ENCODE results near the gene SYCP2L.

DNA sequence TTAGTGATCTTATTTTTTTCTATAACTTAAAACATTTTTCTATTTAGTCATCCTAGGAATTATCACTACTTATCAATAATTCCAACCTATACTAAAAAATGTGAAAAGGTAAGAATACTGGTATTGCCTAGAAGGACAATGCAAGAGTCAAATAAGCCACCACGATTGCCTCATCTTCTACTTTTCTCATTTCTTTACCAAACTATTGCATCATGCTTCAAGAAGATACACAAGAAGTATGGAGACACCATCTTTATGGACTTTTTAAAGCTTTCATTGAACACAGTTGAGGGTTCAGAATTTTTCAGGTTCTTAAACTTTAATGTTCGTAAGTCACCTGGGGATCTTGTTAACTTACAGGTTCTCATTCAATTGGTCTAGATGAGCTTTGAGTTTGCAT is 131.4 kb downstream of the SYCP2L start:
- no peak for TF ChIP-seq SMC3 (IDR thresholded peaks at IDR 0.05; ENCODE audit: borderline replicate concordance, low read length)
- TF ChIP-seq, protein P1, sequence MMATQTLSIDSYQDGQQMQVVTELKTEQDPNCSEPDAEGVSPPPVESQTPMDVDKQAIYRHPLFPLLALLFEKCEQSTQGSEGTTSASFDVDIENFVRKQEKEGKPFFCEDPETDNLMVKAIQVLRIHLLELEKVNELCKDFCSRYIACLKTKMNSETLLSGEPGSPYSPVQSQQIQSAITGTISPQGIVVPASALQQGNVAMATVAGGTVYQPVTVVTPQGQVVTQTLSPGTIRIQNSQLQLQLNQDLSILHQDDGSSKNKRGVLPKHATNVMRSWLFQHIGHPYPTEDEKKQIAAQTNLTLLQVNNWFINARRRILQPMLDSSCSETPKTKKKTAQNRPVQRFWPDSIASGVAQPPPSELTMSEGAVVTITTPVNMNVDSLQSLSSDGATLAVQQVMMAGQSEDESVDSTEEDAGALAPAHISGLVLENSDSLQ (IDR thresholded peaks at IDR 0.05) = no peak
- TF ChIP-seq SRF (IDR thresholded peaks at IDR 0.05; ENCODE audit: low read depth in 2 of 2, low read length in 2 of 2) = no peak
- no peak for TF ChIP-seq CEBPB (IDR thresholded peaks at IDR 0.05; ENCODE audit: borderline replicate concordance in 1 of 2, low read depth in 2 of 2, low read length in 2 of 2)
- TF ChIP-seq POLR2AphosphoS5 (IDR thresholded peaks at IDR 0.05; ENCODE audit: low read length) = no peak
- TF ChIP-seq, protein P2, sequence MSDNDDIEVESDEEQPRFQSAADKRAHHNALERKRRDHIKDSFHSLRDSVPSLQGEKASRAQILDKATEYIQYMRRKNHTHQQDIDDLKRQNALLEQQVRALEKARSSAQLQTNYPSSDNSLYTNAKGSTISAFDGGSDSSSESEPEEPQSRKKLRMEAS (IDR thresholded peaks at IDR 0.05; ENCODE audit: low read depth, low read length) = no peak
- TF ChIP-seq ZNF207 (IDR thresholded peaks at IDR 0.05; ENCODE audit: borderline replicate concordance) = no peak
- TF ChIP-seq JUND (IDR thresholded peaks at IDR 0.05; ENCODE audit: low read depth, low read length) = no peak
- no peak for TF ChIP-seq RFX5 (IDR thresholded peaks at IDR 0.05; ENCODE audit: low read depth, low read length)
- TF ChIP-seq, protein P3, sequence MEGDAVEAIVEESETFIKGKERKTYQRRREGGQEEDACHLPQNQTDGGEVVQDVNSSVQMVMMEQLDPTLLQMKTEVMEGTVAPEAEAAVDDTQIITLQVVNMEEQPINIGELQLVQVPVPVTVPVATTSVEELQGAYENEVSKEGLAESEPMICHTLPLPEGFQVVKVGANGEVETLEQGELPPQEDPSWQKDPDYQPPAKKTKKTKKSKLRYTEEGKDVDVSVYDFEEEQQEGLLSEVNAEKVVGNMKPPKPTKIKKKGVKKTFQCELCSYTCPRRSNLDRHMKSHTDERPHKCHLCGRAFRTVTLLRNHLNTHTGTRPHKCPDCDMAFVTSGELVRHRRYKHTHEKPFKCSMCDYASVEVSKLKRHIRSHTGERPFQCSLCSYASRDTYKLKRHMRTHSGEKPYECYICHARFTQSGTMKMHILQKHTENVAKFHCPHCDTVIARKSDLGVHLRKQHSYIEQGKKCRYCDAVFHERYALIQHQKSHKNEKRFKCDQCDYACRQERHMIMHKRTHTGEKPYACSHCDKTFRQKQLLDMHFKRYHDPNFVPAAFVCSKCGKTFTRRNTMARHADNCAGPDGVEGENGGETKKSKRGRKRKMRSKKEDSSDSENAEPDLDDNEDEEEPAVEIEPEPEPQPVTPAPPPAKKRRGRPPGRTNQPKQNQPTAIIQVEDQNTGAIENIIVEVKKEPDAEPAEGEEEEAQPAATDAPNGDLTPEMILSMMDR (IDR thresholded peaks at IDR 0.05 in 2 of 3, conservative IDR thresholded peaks at IDR 0.05 in 1 of 3; ENCODE audit: control insufficient read depth in 2 of 3, extremely low read depth in 1 of 3, insufficient read depth in 1 of 3, low read depth in 3 of 3, low read length in 3 of 3) = no peak
- TF ChIP-seq, protein P4, sequence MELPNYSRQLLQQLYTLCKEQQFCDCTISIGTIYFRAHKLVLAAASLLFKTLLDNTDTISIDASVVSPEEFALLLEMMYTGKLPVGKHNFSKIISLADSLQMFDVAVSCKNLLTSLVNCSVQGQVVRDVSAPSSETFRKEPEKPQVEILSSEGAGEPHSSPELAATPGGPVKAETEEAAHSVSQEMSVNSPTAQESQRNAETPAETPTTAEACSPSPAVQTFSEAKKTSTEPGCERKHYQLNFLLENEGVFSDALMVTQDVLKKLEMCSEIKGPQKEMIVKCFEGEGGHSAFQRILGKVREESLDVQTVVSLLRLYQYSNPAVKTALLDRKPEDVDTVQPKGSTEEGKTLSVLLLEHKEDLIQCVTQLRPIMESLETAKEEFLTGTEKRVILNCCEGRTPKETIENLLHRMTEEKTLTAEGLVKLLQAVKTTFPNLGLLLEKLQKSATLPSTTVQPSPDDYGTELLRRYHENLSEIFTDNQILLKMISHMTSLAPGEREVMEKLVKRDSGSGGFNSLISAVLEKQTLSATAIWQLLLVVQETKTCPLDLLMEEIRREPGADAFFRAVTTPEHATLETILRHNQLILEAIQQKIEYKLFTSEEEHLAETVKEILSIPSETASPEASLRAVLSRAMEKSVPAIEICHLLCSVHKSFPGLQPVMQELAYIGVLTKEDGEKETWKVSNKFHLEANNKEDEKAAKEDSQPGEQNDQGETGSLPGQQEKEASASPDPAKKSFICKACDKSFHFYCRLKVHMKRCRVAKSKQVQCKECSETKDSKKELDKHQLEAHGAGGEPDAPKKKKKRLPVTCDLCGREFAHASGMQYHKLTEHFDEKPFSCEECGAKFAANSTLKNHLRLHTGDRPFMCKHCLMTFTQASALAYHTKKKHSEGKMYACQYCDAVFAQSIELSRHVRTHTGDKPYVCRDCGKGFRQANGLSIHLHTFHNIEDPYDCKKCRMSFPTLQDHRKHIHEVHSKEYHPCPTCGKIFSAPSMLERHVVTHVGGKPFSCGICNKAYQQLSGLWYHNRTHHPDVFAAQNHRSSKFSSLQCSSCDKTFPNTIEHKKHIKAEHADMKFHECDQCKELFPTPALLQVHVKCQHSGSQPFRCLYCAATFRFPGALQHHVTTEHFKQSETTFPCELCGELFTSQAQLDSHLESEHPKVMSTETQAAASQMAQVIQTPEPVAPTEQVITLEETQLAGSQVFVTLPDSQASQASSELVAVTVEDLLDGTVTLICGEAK (IDR thresholded peaks at IDR 0.05; ENCODE audit: borderline replicate concordance) = no peak
- TF ChIP-seq ZNF274 (IDR thresholded peaks at IDR 0.05; ENCODE audit: insufficient read depth, insufficient read length) = no peak
- TF ChIP-seq, protein P5, sequence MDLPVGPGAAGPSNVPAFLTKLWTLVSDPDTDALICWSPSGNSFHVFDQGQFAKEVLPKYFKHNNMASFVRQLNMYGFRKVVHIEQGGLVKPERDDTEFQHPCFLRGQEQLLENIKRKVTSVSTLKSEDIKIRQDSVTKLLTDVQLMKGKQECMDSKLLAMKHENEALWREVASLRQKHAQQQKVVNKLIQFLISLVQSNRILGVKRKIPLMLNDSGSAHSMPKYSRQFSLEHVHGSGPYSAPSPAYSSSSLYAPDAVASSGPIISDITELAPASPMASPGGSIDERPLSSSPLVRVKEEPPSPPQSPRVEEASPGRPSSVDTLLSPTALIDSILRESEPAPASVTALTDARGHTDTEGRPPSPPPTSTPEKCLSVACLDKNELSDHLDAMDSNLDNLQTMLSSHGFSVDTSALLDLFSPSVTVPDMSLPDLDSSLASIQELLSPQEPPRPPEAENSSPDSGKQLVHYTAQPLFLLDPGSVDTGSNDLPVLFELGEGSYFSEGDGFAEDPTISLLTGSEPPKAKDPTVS (IDR thresholded peaks at IDR 0.05; ENCODE audit: low read depth, low read length) = no peak
- TF ChIP-seq, protein P6, sequence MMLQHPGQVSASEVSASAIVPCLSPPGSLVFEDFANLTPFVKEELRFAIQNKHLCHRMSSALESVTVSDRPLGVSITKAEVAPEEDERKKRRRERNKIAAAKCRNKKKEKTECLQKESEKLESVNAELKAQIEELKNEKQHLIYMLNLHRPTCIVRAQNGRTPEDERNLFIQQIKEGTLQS (IDR thresholded peaks at IDR 0.05; ENCODE audit: borderline replicate concordance, extremely low read depth, low read depth, low read length) = no peak

Measured in GM12878 (cell line).